Activated naive CD8-positive, alpha-beta T cell treated with anti-CD3 and anti-CD28 coated beads, Interleukin-2, amount 50 U/mL, for 24 hours (primary cell): Measurements from ENCODE around the gene TMEM258.

Experiments
- ATAC-seq: fragments of 150-1000 bp; cut with Tn5 transposase; one replicate; pipeline ENCODE4 v1.10.0; 2021
- DNase-seq: peaks from one replicate; pipeline ENCODE4 v3.0.0; 2021
- H3K27ac Mint-ChIP-seq: one replicate; pipeline ENCODE4 v1.8.0; 2021; ENCODE audit warnings: mild to moderate bottlenecking, mixed read lengths
- H3K27me3 Mint-ChIP-seq: one replicate; pipeline ENCODE4 v1.8.0; 2021; ENCODE audit warnings: mixed read lengths
- H3K36me3 Mint-ChIP-seq: one replicate; pipeline ENCODE4 v1.8.0; 2021; ENCODE audit warnings: low read depth, mixed read lengths
- H3K4me1 Mint-ChIP-seq: one replicate; pipeline ENCODE4 v1.8.0; 2021; ENCODE audit warnings: mixed read lengths
- H3K4me3 Mint-ChIP-seq: one replicate; pipeline ENCODE4 v1.8.0; 2021; ENCODE audit warnings: mild to moderate bottlenecking, moderate library complexity, mixed read lengths
- H3K9me3 Mint-ChIP-seq: one replicate; pipeline ENCODE4 v1.8.0; 2021; ENCODE audit warnings: mixed read lengths

The TMEM258 gene

GRCh38 chr11:61778920-61779650, 13.3 kb downstream of the TMEM258 start:
- H3K36me3 Mint-ChIP-seq = peaks cover 2% of the 10 kb centered on the region
- H3K9me3 Mint-ChIP-seq = no peaks in the 10 kb centered on the region
- H3K27me3 Mint-ChIP-seq = peaks cover 1% of the 10 kb centered on the region
- ATAC-seq (no peak), DNase-seq (no peak)
- H3K4me1 Mint-ChIP-seq = peaks cover 18% of the 10 kb centered on the region
- no peak overlapping the region for H3K4me3 Mint-ChIP-seq
- H3K27ac Mint-ChIP-seq = no peak overlapping the region

GRCh38 chr11:61778357-61778886, 14.0 kb downstream of the TMEM258 start:
- H3K27me3 Mint-ChIP-seq = peaks cover 1% of the 10 kb centered on the region
- DNase-seq (no peak), ATAC-seq (no peak)
- no peaks in the 10 kb centered on the region for H3K9me3 Mint-ChIP-seq
- H3K4me3 Mint-ChIP-seq = no peak overlapping the region
- H3K36me3 Mint-ChIP-seq = no peaks in the 10 kb centered on the region
- peaks cover 18% of the 10 kb centered on the region for H3K4me1 Mint-ChIP-seq
- H3K27ac Mint-ChIP-seq = no peak overlapping the region

DNA sequence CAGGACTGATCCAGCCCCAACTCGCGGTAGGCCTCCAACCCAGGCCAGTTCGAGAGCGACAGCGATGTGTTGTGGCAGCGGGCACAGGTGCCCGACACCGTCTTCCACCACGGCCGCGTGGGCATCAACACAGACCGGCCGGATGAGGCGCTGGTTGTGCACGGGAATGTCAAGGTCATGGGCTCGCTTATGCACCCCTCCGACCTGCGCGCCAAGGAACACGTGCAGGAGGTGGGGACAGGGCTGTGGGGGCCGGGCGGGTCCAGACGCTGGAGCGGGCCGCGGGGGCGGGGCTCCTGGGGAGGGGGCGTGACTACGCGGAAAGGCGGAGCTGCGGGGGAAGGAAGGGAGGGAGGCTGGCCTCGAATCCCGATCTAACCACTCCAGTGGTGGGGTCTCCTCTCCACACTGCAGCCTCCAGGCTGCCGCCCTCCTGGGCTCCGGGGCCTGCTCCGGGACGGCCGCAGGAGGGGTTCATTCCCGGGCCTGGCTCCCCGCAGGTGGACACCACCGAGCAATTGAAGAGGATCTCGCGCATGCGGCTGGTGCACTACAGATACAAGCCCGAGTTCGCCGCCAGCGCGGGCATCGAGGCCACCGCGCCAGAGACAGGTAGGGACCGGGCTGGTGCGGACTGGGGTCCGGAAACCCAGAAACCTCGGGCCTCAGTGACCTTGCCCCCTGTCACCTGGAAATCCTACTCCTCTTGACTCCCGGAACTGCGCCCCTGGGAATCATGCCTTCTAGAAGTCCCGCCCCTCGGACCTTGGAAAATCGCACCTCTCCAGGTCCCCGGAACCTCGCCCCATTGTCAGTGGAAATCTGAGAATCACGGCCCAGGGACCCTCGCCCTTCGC, 14.9 kb downstream of the TMEM258 start:
- no peaks in the 10 kb centered on the region for H3K36me3 Mint-ChIP-seq
- peaks cover 16% of the 10 kb centered on the region for H3K4me1 Mint-ChIP-seq
- H3K27ac Mint-ChIP-seq = no peak overlapping the region
- peaks cover 1% of the 10 kb centered on the region for H3K27me3 Mint-ChIP-seq
- peak; percentile 62 for DNase-seq
- no peaks in the 10 kb centered on the region for H3K9me3 Mint-ChIP-seq
- no peak overlapping the region for H3K4me3 Mint-ChIP-seq
- ATAC-seq = peak; percentile 17

DNA sequence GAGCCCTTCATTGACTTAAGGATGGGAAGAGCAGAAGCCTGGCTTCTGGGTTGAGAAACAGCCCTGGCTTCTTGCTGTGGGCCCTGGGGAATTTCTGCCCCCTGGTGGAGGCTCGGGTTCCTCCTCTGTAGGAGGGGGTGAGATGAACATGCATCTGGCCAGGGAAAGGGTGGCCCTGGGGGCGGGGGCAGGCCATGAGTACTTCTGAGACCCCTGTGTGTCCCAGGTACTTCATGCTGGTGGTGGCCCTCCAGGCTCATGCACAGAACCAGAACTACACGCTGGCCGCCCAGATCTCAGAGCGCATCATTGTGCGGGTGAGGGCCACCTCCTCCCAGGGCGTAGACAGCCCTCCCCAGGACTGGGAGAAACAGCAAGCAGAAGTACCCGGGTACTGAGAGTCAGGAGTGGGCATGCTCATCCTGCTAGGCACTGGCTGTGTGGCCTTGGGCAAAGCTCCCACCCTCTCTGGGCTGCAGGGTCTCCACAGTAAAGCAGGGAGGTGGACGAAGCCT, 15.8 kb downstream of the TMEM258 start:
- peak; percentile 67 for ATAC-seq
- Mint-ChIP-seq H3K36me3 (no peaks in the 10 kb centered on the region), H3K27ac (no peak overlapping the region)

GRCh38 chr11:61775606-61776554, 16.5 kb downstream of the TMEM258 start:
- Mint-ChIP-seq H3K36me3 (no peaks in the 10 kb centered on the region), H3K27me3 (peaks cover 1% of the 10 kb centered on the region), H3K4me3 (no peak overlapping the region), H3K27ac (no peak overlapping the region), H3K9me3 (no peaks in the 10 kb centered on the region), H3K4me1 (peaks cover 12% of the 10 kb centered on the region)
- DNase-seq = no peak
- no peak for ATAC-seq

More for the DNA sequence above, 15.8 kb downstream of the TMEM258 start:
- H3K27me3 Mint-ChIP-seq = peaks cover 1% of the 10 kb centered on the region
- H3K4me3 Mint-ChIP-seq = no peak overlapping the region
- H3K9me3 Mint-ChIP-seq = no peaks in the 10 kb centered on the region
- peak; percentile 78 for DNase-seq
- H3K4me1 Mint-ChIP-seq = peaks cover 12% of the 10 kb centered on the region

GRCh38 chr11:61775106-61775505, 17.3 kb downstream of the TMEM258 start:
- ATAC-seq (no peak), DNase-seq (no peak)
- no peak overlapping the region for H3K27ac Mint-ChIP-seq
- peaks cover 1% of the 10 kb centered on the region for H3K27me3 Mint-ChIP-seq
- H3K4me3 Mint-ChIP-seq = no peak overlapping the region
- peaks cover 12% of the 10 kb centered on the region for H3K4me1 Mint-ChIP-seq
- H3K36me3 Mint-ChIP-seq = no peaks in the 10 kb centered on the region
- no peaks in the 10 kb centered on the region for H3K9me3 Mint-ChIP-seq

DNA sequence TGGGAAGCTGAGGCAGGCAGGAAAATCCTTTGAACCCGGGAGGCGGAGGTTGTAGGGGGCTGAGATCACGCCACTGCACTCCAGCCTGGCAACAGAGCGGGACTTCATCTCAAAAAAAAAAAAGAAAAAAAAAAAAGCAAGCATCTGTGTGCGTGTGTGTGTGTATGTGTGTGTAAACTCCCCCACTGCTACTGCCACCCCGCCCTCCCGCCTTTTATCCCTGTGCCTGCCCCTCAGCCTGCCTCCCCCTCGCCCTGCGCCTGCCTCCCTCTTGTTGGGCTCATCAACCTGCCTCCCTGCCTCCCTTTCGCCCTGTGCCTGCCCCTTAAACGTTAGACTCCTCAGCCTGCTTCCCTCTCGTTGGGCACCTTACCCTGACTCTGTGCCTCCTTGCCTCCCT, 18.0 kb downstream of the TMEM258 start:
- H3K9me3 Mint-ChIP-seq = no peaks in the 10 kb centered on the region
- ATAC-seq = no peak
- H3K27ac Mint-ChIP-seq = no peak overlapping the region
- no peak overlapping the region for H3K4me3 Mint-ChIP-seq
- no peaks in the 10 kb centered on the region for H3K36me3 Mint-ChIP-seq
- peaks cover 12% of the 10 kb centered on the region for H3K4me1 Mint-ChIP-seq
- DNase-seq = no peak
- peaks cover 1% of the 10 kb centered on the region for H3K27me3 Mint-ChIP-seq

GRCh38 chr11:61773809-61774208, 18.6 kb downstream of the TMEM258 start:
- DNase-seq (no peak), ATAC-seq (no peak)
- no peak overlapping the region for H3K27ac Mint-ChIP-seq

GRCh38 chr11:61773356-61773755, 19.0 kb downstream of the TMEM258 start:
- Mint-ChIP-seq H3K9me3 (no peaks in the 10 kb centered on the region), H3K4me1 (peaks cover 12% of the 10 kb centered on the region), H3K27me3 (no peaks in the 10 kb centered on the region), H3K27ac (no peak overlapping the region), H3K4me3 (no peak overlapping the region), H3K36me3 (no peaks in the 10 kb centered on the region)
- ATAC-seq (no peak), DNase-seq (no peak)

More at GRCh38 chr11:61773809-61774208, 18.6 kb downstream of the TMEM258 start:
- Mint-ChIP-seq H3K36me3 (no peaks in the 10 kb centered on the region), H3K9me3 (no peaks in the 10 kb centered on the region), H3K27me3 (peaks cover 1% of the 10 kb centered on the region), H3K4me1 (peaks cover 12% of the 10 kb centered on the region), H3K4me3 (no peak overlapping the region)

- Mint-ChIP-seq H3K36me3 (no peaks in the 10 kb centered on the region), H3K9me3 (no peaks in the 10 kb centered on the region), H3K4me1 (peaks cover 6% of the 10 kb centered on the region), H3K4me3 (no peak overlapping the region), H3K27me3 (no peaks in the 10 kb centered on the region), H3K27ac (no peak overlapping the region)
- DNase-seq (no peak), ATAC-seq (no peak)
These were observed 20.4 kb downstream of the TMEM258 start for GRCh38 chr11:61771985-61772455.

DNA sequence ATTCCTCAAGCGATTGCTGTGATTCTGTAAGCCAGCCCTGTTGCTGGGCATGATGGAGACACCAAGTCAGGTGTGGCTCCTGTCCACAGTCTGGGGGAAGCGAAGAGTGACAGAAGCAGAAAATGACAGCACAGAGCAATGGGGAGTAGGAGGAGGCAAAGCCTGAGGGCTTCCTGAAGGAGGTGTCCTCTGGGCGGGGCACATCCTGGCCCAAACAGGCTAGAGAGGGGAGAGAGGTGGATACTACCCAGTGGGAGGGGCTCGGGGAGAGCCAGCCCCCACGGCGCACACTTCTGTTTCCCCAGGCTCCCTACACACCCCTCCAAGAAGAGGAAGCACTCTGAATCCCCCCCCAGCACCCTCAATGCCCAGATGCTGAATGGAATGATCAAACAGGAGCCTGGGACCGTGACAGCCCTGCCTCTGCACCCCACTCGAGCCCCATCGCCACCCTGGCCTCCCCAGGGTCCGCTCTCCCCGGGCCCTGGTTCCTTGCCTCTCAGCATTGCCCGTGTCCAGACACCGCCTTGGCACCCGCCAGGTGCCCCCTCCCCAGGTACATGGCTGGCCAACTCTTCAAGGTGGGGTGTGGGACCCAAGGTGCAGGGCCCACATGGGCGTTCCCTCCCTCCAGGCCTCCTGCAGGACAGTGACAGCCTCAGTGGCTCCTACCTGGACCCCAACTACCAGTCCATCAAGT, 21.1 kb downstream of the TMEM258 start:
- H3K27me3 Mint-ChIP-seq = no peaks in the 10 kb centered on the region
- ATAC-seq (no peak), DNase-seq (no peak)
- no peak overlapping the region for H3K27ac Mint-ChIP-seq
- H3K9me3 Mint-ChIP-seq = no peaks in the 10 kb centered on the region
- no peak overlapping the region for H3K4me3 Mint-ChIP-seq
- no peaks in the 10 kb centered on the region for H3K36me3 Mint-ChIP-seq
- H3K4me1 Mint-ChIP-seq = no peaks in the 10 kb centered on the region

DNA sequence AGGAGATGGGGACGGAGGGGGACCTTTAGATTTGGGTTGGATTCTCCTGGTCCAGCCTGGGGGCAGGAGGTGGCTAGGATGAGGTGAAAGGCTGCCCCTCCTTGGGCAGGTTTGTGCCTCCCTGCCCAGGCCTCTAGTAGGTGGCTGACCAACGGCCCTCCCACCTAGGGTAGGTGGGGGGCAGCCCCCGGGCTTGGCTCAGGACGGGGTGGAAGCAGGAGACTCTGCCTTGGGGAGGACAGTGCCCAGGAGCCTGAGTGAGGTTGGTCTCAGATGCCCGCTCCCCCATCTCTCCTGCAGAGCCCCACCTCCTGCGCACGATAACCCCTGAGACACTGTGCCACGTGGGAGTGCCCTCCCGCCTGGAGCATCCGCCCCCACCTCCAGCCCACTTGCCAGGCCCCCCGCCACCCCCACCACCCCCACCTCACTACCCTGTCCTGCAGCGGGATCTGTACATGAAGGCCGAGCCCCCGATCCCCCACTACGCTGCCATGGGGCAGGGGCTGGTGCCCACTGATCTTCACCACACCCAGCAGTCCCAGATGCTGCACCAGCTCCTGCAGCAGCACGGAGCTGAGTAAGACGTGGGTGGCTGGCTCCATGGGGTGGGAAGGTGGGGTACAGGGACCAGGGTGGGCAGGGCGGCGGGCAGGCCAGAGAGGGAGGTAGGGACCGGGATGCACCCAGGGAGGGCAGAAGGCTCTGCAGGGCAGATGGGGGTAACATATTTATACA, 22.3 kb downstream of the TMEM258 start:
- H3K36me3 Mint-ChIP-seq = no peaks in the 10 kb centered on the region
- no peak overlapping the region for H3K27ac Mint-ChIP-seq
- ATAC-seq (no peak), DNase-seq (no peak)
- no peaks in the 10 kb centered on the region for H3K4me1 Mint-ChIP-seq
- no peaks in the 10 kb centered on the region for H3K9me3 Mint-ChIP-seq
- H3K27me3 Mint-ChIP-seq = no peaks in the 10 kb centered on the region
- no peak overlapping the region for H3K4me3 Mint-ChIP-seq
